Breast epithelium (tissue), 3 donors: ENCODE measurements around the gene AKR1B1.

ENCODE experiments used
- CTCF ChIP-seq, 3 donors: fragments of 450-650 bp; IDR thresholded peaks; one replicate each; pipeline ENCODE4 v1.5.1; 2016 to 2017; ENCODE audit warnings: antibody characterized with exemption in 3 of 3, mild to moderate bottlenecking in 3 of 3, moderate library complexity in 3 of 3
- POLR2AphosphoS5 ChIP-seq, 3 donors: sonication (generic); formaldehyde crosslinking; IDR thresholded peaks; one replicate each; pipeline ENCODE4 v1.6.1; 2017; ENCODE audit warnings: antibody characterized with exemption in 3 of 3

- TF ChIP-seq POLR2AphosphoS5 (IDR thresholded peaks at IDR 0.05) (no peak), CTCF (IDR thresholded peaks at IDR 0.05) (no peak)
These were observed 3.5 kb upstream of the AKR1B1 start for GRCh38 chr7:134462337-134462925.
